Ovary (tissue), 3 donors: ENCODE data around the gene AANAT.

Experiments
- CTCF ChIP-seq, 3 donors: fragments of 450-650 bp in 2 of 3; fragments of 200-600 bp in 1 of 3; IDR thresholded peaks; one replicate each; pipeline versions ENCODE4 v1.5.1 to v1.8.0; 2016 to 2022; ENCODE audit warnings: antibody characterized with exemption in 3 of 3, mild to moderate bottlenecking in 1 of 3
- POLR2A ChIP-seq: fragments of 450-650 bp; IDR thresholded peaks from one replicate; pipeline ENCODE4 v1.6.1; 2017; ENCODE audit warnings: antibody characterized with exemption, mild to moderate bottlenecking, moderate library complexity
- donor health status: DM: no; HTN: no; CAD: no.

- no peak for TF ChIP-seq CTCF (IDR thresholded peaks at IDR 0.05)
- TF ChIP-seq POLR2A, result no peak
These were observed 22.7 kb upstream of the AANAT start for GRCh38 chr17:76444518-76445311.
